B cell (primary cell): ENCODE results near the gene SLC9A9. TPM values are rescaled to one million over a fixed set of nuclear protein-coding genes. Genes with fewer than 3 reads are reported as not detected.

Experiments used
- ATAC-seq: fragments of 200-7000 bp; cut with Tn5 transposase; one replicate; pipeline ENCODE4 v1.10.0; 2021; ENCODE audit warnings: low read depth, mild to moderate bottlenecking, moderate number of reproducible peaks, moderate library complexity
- CTCF ChIA-PET: fragments of 350-600 bp; sonication (Branson Sonifier 250); formaldehyde crosslinking; loops from one replicate; lab custom pipeline; 2021; ENCODE audit warnings: antibody characterized with exemption, inconsistent platforms; lab: Charles Lee
- POLR2A ChIA-PET: fragments of 350-600 bp; sonication (Branson Sonifier 250); formaldehyde crosslinking; loops from one replicate; lab custom pipeline; 2021; ENCODE audit warnings: antibody characterized with exemption; lab: Charles Lee
- DNase-seq: peaks from one replicate; pipeline ENCODE4 v3.0.0; 2013
- H2AFZ ChIP-seq: 2 replicates; pipeline ENCODE4 v1.6.1; 2012; ENCODE audit warnings: mild to moderate bottlenecking, low read depth, low read length; ENCODE audit not compliant: insufficient read depth, poor library complexity, severe bottlenecking
- H3K27ac ChIP-seq, 2 donors: 1 replicate in 1 of 2; 2 replicates in 1 of 2; pipeline ENCODE4 v1.5.1; 2012 to 2013; ENCODE audit warnings: low read length in 2 of 2, mild to moderate bottlenecking in 2 of 2, moderate library complexity in 1 of 2
- H3K27me3 ChIP-seq, 4 experiments: fragments of 200-600 bp in 1 of 4; sonication (generic) in 1 of 4; replicated peaks in 1 of 4; 1 replicate in 2 of 4; 2 replicates in 2 of 4; pipeline versions ENCODE4 v1.6.1 to v1.7.0; 2013 to 2016; ENCODE audit warnings: low read length in 3 of 4, mild to moderate bottlenecking in 2 of 4, mixed read lengths in 1 of 4, moderate library complexity in 1 of 4; ENCODE audit not compliant: insufficient read depth in 4 of 4, control insufficient read depth in 3 of 4; ENCODE audit errors: control extremely low read depth in 1 of 4
- H3K36me3 ChIP-seq, 2 experiments: replicated peaks in 1 of 2; 1 replicate in 1 of 2; 2 replicates in 1 of 2; pipeline versions ENCODE4 v1.6.1 to v1.7.1; 2013; ENCODE audit warnings: low read length in 1 of 2; ENCODE audit not compliant: insufficient read depth in 2 of 2, control insufficient read depth in 1 of 2; ENCODE audit errors: control extremely low read depth in 1 of 2, extremely low read depth in 1 of 2
- H3K4me1 ChIP-seq, 2 donors: fragments of 200-600 bp in 1 of 2; sonication (generic) in 1 of 2; 1 replicate in 1 of 2; 2 replicates in 1 of 2; pipeline versions ENCODE4 v1.5.1 to v1.6.1; 2013 to 2017; ENCODE audit warnings: low read length in 2 of 2; ENCODE audit not compliant: control insufficient read depth in 2 of 2, insufficient read depth in 2 of 2
- H3K4me2 ChIP-seq: replicated peaks from 2 replicates; pipeline ENCODE3; 2012; ENCODE audit warnings: mild to moderate bottlenecking, low read depth, low read length; ENCODE audit not compliant: poor library complexity, severe bottlenecking
- H3K4me3 ChIP-seq, 5 experiments: fragments of 200-600 bp in 1 of 5; sonication (generic) in 1 of 5; 1 replicate in 3 of 5; 2 replicates in 2 of 5; pipeline versions ENCODE4 v1.5.1 to v1.7.0; 2011 to 2016; ENCODE audit warnings: low read length in 4 of 5, mild to moderate bottlenecking in 4 of 5, low read depth in 2 of 5, control low read depth in 1 of 5, moderate library complexity in 1 of 5; ENCODE audit not compliant: insufficient read depth in 1 of 5; ENCODE audit errors: control extremely low read depth in 1 of 5, extremely low read depth in 1 of 5
- H3K79me2 ChIP-seq: fragments of 200-600 bp; sonication (generic); one replicate; pipeline ENCODE4 v1.6.0; 2016; ENCODE audit warnings: low read length; ENCODE audit not compliant: control insufficient read depth, insufficient read depth
- H3K9ac ChIP-seq: fragments of 200-600 bp; sonication (generic); 2 replicates; pipeline ENCODE4 v1.6.1; 2017; ENCODE audit warnings: mild to moderate bottlenecking, low read length, moderate library complexity
- H3K9me3 ChIP-seq, 3 donors: one replicate each; pipeline versions ENCODE4 v1.6.1 to v1.7.1; 2013; ENCODE audit warnings: low read length in 2 of 3; ENCODE audit not compliant: control insufficient read depth in 2 of 3, insufficient read depth in 1 of 3; ENCODE audit errors: control extremely low read depth in 1 of 3
- H4K20me1 ChIP-seq: 2 replicates; pipeline ENCODE4 v1.6.0; 2012; ENCODE audit warnings: mild to moderate bottlenecking, low read length; ENCODE audit not compliant: insufficient read depth, control insufficient read depth, poor library complexity, severe bottlenecking
- H3K27ac Mint-ChIP-seq: one replicate; pipeline ENCODE4 v1.8.0; 2021; ENCODE audit warnings: mixed read lengths
- H3K27me3 Mint-ChIP-seq: one replicate; pipeline ENCODE4 v1.8.0; 2021; ENCODE audit warnings: mixed read lengths
- H3K4me1 Mint-ChIP-seq: one replicate; pipeline ENCODE4 v1.8.0; 2021; ENCODE audit warnings: mixed read lengths
- H3K4me3 Mint-ChIP-seq: one replicate; pipeline ENCODE4 v1.8.0; 2021; ENCODE audit warnings: mixed read lengths
- H3K9me3 Mint-ChIP-seq: one replicate; pipeline ENCODE4 v1.8.0; 2022; ENCODE audit warnings: mixed read lengths; ENCODE audit not compliant: insufficient read depth
- EZH2 ChIP-seq: IDR thresholded peaks from 2 replicates; pipeline ENCODE4 v1.6.1; 2012; ENCODE audit warnings: borderline replicate concordance, low read depth, mild to moderate bottlenecking, moderate library complexity, low read length; ENCODE audit not compliant: insufficient read depth, poor library complexity, severe bottlenecking
- WGBS: methylation state at CpG from one replicate; pipeline ENCODE4 v1.1.5; 2013; ENCODE audit warnings: missing lambda C conversion rate; ENCODE audit not compliant: insufficient coverage; 5-methylcytosine and 5-hydroxymethylcytosine counted together
- intact Hi-C: fragments of 100-400 bp; cut with micrococcal nuclease; formaldehyde crosslinking; loops from one replicate; pipeline ENCODE4 v1.10.0; 2022
- polyA plus RNA-seq: library from polyadenylated mRNA; depleted of rRNA; stranded (reverse); fragments of >200 nt; gene quantifications from 2 replicates; pipeline ENCODE4 v1.2.3, GENCODE V29; 2012
- total RNA-seq, 2 donors: library from RNA; stranded (reverse); fragments of 120-200 nt in 1 of 2; gene quantifications; 1 replicate in 1 of 2; 2 replicates in 1 of 2; pipeline versions ENCODE4 v1.2.3 to v1.2.4, GENCODE V29; 2013 to 2022
- TF ChIP-seq, protein P1 (sequence below): fragments of 200-600 bp; IDR thresholded peaks from one replicate; pipeline ENCODE4 v1.8.0; 2022; ENCODE audit warnings: antibody characterized with exemption, mild to moderate bottlenecking

SLC9A9 gene
- total and polyA plus RNA-seq, 2 donors (not counting 1 experiment from before 2014, with no cell fraction given): 7.7 to 17.3 TPM

DNA sequence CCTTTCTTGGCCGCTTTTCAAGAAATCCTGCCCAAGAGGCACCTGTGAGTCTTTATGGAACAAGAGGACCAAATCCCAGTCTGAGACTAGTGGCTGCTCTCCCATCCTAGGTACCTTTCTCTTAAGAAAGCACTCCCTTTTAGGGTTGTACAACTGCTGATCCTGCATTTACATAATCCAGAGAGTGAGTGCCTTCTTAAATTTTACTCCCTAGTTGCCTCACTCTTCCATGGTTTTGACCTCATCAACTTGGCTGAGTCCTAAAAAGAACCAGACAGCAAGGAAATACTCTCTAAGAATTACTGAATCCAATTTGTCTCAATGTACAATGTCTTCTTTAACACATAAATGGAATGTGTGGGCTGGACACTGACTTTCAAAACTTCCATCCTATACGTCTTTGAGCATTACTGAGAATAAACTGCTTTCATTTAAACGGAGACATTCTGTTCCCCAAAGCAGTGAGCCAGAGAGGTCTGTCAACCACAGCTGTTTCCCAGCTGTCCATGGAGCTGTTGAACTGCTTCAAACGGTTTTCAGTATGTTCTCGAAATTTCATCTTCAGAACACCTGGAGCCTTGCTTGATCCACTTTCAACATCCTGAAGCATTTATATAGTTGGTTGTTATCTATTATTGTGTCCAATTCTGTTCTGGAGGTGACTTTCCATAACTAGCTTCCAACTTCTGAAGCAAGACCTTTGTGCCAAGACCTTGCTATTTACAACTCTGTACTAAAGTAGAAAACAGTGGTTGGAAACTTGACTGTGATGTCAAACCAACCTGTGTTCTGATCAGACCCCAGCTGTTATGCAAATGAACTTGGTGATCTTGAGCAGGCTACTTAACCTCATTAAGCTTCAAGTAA, 179.1 kb downstream of the SLC9A9 start:
- Histone ChIP-seq H3K4me3 (peak overlapping the region in 1 of 5 experiments; percentile 9), H3K9ac (peak overlapping the region; percentile 18), H3K79me2 (no peaks in the 10 kb centered on the region), H4K20me1 (no peaks in the 10 kb centered on the region), H3K9me3 (no peaks in the 10 kb centered on the region), H2AFZ (no peak overlapping the region), H3K27ac (peak overlapping the region in 1 of 2 donors; percentile 56), H3K27me3 (no peaks in the 10 kb centered on the region), H3K4me1 (peaks cover 35 to 39% of the 10 kb centered on the region in 2 donors), H3K4me2 (peak overlapping the region; percentile 42), H3K36me3 (no peaks in the 10 kb centered on the region)
- peak; percentile 51 for DNase-seq
- ChIA-PET CTCF (interaction anchor here (2.3 kb wide), 1 partner anchor 549 kb away, joined by 8 read pairs; the partner anchor contains the start of gene CHST2), POLR2A (interaction anchor here (0.6 to 0.9 kb wide), 2 partner anchors 134 to 244 kb away, joined by 3 to 4 read pairs; no protein-coding TSS in a partner anchor)
- H3K27me3 Mint-ChIP-seq: no peaks in the 10 kb centered on the region
- peak overlapping the region; percentile 82 for H3K27ac Mint-ChIP-seq
- H3K4me1 Mint-ChIP-seq: peaks cover 56% of the 10 kb centered on the region
- WGBS: 33% methylated on average over 3 of the region's 5 CpGs
- peak; percentile 51 for ATAC-seq
- TF ChIP-seq, protein P1, sequence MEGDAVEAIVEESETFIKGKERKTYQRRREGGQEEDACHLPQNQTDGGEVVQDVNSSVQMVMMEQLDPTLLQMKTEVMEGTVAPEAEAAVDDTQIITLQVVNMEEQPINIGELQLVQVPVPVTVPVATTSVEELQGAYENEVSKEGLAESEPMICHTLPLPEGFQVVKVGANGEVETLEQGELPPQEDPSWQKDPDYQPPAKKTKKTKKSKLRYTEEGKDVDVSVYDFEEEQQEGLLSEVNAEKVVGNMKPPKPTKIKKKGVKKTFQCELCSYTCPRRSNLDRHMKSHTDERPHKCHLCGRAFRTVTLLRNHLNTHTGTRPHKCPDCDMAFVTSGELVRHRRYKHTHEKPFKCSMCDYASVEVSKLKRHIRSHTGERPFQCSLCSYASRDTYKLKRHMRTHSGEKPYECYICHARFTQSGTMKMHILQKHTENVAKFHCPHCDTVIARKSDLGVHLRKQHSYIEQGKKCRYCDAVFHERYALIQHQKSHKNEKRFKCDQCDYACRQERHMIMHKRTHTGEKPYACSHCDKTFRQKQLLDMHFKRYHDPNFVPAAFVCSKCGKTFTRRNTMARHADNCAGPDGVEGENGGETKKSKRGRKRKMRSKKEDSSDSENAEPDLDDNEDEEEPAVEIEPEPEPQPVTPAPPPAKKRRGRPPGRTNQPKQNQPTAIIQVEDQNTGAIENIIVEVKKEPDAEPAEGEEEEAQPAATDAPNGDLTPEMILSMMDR: no peak
- no peak for TF ChIP-seq EZH2
- intact Hi-C loops: no loop called here
- H3K9me3 Mint-ChIP-seq: no peaks in the 10 kb centered on the region
- H3K4me3 Mint-ChIP-seq: peak overlapping the region; percentile 57

DNA sequence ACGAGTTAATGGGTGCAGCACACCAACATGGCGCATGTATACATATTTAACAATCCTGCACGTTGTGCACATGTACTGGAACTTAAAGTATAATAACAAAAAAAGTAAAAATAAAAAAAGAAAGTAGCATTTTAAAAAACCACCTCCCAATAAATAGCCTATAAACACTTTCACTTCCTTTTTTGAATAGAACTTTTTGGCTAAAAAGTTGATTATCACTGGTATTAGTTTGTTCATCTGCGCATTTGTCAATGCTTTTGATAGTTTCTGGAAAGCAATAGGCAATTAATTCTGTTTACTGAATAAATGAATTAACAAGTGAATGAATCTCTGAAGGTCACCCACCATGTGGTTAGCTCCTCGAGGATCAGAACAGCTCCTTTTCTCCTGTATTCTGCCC, 179.9 kb downstream of the SLC9A9 start:
- no peak overlapping the region for H2AFZ ChIP-seq
- H4K20me1 ChIP-seq: no peaks in the 10 kb centered on the region
- POLR2A ChIA-PET: interaction anchor here (0.6 kb wide), 1 partner anchor 244 kb away, joined by 4 read pairs; no protein-coding TSS in a partner anchor
- TF ChIP-seq EZH2: no peak
- TF ChIP-seq, protein P1: no peak
- no peak for DNase-seq
- no peak overlapping the region for H3K27ac ChIP-seq
- no peak for ATAC-seq
- H3K9ac ChIP-seq: no peak overlapping the region
- peaks cover 0 to 1% (median 0%) of the 10 kb centered on the region in 3 donors for H3K9me3 ChIP-seq
- no peaks in the 10 kb centered on the region for H3K27me3 Mint-ChIP-seq
- H3K4me3 ChIP-seq: no peak overlapping the region
- no peaks in the 10 kb centered on the region for H3K79me2 ChIP-seq
- H3K36me3 ChIP-seq: no peaks in the 10 kb centered on the region
- peaks cover 51% of the 10 kb centered on the region for H3K4me1 Mint-ChIP-seq
- CTCF ChIA-PET: interaction anchor here (2.3 kb wide), 1 partner anchor 548 kb away, joined by 8 read pairs; the partner anchor contains the start of gene CHST2
- H3K27me3 ChIP-seq: no peaks in the 10 kb centered on the region
- peaks cover 35 to 38% of the 10 kb centered on the region in 2 donors for H3K4me1 ChIP-seq
- H3K4me2 ChIP-seq: peak overlapping the region; percentile 42
- intact Hi-C loops: no loop called here
- 70% methylated on average over 1 of the region's 5 CpGs for WGBS
- H3K9me3 Mint-ChIP-seq: no peaks in the 10 kb centered on the region
- H3K4me3 Mint-ChIP-seq: peak overlapping the region; percentile 63
- peak overlapping the region; percentile 82 for H3K27ac Mint-ChIP-seq
